Measurements from ENCODE around the gene TSSK6. TPM values are rescaled to one million over a fixed set of nuclear protein-coding genes. Genes with fewer than 3 reads are reported as not detected.

The TSSK6 gene
- total and polyA plus RNA-seq, 10 donors: 1.7 to 5.6 (median 3.0) TPM

- H3K27ac ChIP-seq: no peak overlapping the region
- 91 to 96% (median 95%) methylated on average over 21 to 27 of the region's 27 CpGs for WGBS, 5 donors
- no peaks in the 10 kb centered on the region for H3K9me3 ChIP-seq
- peak in 1 of 3 donors; percentile 46 for TF ChIP-seq POLR2AphosphoS5 (IDR thresholded peaks at IDR 0.05)
- no peak for TF ChIP-seq CTCF (IDR thresholded peaks at IDR 0.05 in 8 of 11, conservative IDR thresholded peaks at IDR 0.05 in 3 of 11)
- no peak for DNase-seq
- H3K4me1 ChIP-seq: no peaks in the 10 kb centered on the region
- no peak overlapping the region for H3K4me3 ChIP-seq
- H3K36me3 ChIP-seq: peaks cover 3 to 76% (median 65%) of the 10 kb centered on the region in 6 donors
- no peaks in the 10 kb centered on the region for H3K27me3 ChIP-seq (replicated peaks in 1 of 7)
- intact Hi-C loops (cut with DNase I; ENCODE audit: low total_unique reads): no loop called here
These were observed 9.6 kb downstream of the TSSK6 start for GRCh38 chr19:19505669-19506326.

GRCh38 chr19:19504754-19505668, 10.3 kb downstream of the TSSK6 start:
- Histone ChIP-seq H3K36me3 (peaks cover 3 to 84% (median 73%) of the 10 kb centered on the region in 6 donors), H3K9me3 (no peaks in the 10 kb centered on the region), H3K27ac (no peak overlapping the region), H3K4me3 (no peak overlapping the region), H3K27me3 (replicated peaks in 1 of 7) (no peaks in the 10 kb centered on the region), H3K4me1 (no peaks in the 10 kb centered on the region)
- WGBS, 5 donors: 91 to 97% (median 93%) methylated on average over 23 of the region's 23 CpGs
- peak; percentile 63 for DNase-seq
- intact Hi-C loops (cut with DNase I; ENCODE audit: low total_unique reads): no loop called here
- TF ChIP-seq POLR2AphosphoS5 (IDR thresholded peaks at IDR 0.05) (no peak), CTCF (IDR thresholded peaks at IDR 0.05 in 8 of 11, conservative IDR thresholded peaks at IDR 0.05 in 3 of 11) (no peak), POLR2A (IDR thresholded peaks at IDR 0.05) (no peak)

GRCh38 chr19:19502808-19503602, 12.3 kb downstream of the TSSK6 start:
- Histone ChIP-seq H3K9me3 (no peaks in the 10 kb centered on the region), H3K27ac (no peak overlapping the region), H3K4me3 (no peak overlapping the region), H3K36me3 (peaks cover 3 to 100% (median 91%) of the 10 kb centered on the region in 6 donors), H3K4me1 (no peaks in the 10 kb centered on the region), H3K27me3 (replicated peaks in 1 of 7) (no peaks in the 10 kb centered on the region)
- intact Hi-C loops (cut with DNase I; ENCODE audit: low total_unique reads): no loop called here
- no peak for TF ChIP-seq POLR2A (IDR thresholded peaks at IDR 0.05)
- peak in 1 of 3 donors; percentile 7 for TF ChIP-seq POLR2AphosphoS5 (IDR thresholded peaks at IDR 0.05)
- DNase-seq: peak; percentile 54
- WGBS, 5 donors: 84 to 95% (median 92%) methylated on average over 18 of the region's 18 CpGs

- Histone ChIP-seq H3K27ac (no peak overlapping the region), H3K27me3 (replicated peaks in 1 of 7) (no peaks in the 10 kb centered on the region), H3K9me3 (no peaks in the 10 kb centered on the region), H3K4me3 (no peak overlapping the region), H3K4me1 (no peaks in the 10 kb centered on the region), H3K36me3 (peaks cover 3 to 100% (median 94%) of the 10 kb centered on the region in 6 donors)
- peak; percentile 51 for DNase-seq
- TF ChIP-seq POLR2AphosphoS5 (IDR thresholded peaks at IDR 0.05) (peak in 1 of 3 donors; percentile 46), CTCF (IDR thresholded peaks at IDR 0.05 in 8 of 11, conservative IDR thresholded peaks at IDR 0.05 in 3 of 11) (no peak)
- intact Hi-C loops (cut with DNase I; ENCODE audit: low total_unique reads): no loop called here
- 94 to 98% (median 96%) methylated on average over 14 to 19 of the region's 19 CpGs for WGBS, 5 donors
These were observed 13.1 kb downstream of the TSSK6 start for GRCh38 chr19:19502281-19502680.

All from spleen (tissue), 11 donors.